Measurements from ENCODE around the gene BEST3.

Gene BEST3

DNA sequence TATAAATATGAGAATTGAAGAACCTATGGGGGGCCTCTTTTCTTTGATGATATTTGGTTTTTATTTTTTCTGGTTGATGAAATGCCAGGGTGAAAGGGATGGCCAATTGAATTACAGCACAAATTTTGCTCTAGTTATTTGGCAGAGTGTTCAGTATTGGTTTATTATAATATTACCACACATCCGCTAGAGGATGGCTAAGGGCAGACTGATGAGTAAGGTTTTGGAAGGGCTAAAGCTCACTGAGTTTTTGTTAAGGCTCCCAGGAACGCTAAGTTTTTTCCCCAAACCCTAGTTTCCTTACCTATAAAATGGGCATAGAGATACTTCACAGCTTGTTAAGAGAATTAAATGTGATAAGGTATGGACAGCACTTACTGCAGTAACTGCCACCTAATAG lies 54.1 kb downstream of the BEST3 start:
- in situ Hi-C loops (cut with MboI; ENCODE audit: low pct_unique_long_range_greater_than_20kb, low sequenced_read_pairs, unreplicated experiment): no loop called here
- no peak for DNase-seq (ENCODE audit: low spot score)
- TF ChIP-seq, protein P1, sequence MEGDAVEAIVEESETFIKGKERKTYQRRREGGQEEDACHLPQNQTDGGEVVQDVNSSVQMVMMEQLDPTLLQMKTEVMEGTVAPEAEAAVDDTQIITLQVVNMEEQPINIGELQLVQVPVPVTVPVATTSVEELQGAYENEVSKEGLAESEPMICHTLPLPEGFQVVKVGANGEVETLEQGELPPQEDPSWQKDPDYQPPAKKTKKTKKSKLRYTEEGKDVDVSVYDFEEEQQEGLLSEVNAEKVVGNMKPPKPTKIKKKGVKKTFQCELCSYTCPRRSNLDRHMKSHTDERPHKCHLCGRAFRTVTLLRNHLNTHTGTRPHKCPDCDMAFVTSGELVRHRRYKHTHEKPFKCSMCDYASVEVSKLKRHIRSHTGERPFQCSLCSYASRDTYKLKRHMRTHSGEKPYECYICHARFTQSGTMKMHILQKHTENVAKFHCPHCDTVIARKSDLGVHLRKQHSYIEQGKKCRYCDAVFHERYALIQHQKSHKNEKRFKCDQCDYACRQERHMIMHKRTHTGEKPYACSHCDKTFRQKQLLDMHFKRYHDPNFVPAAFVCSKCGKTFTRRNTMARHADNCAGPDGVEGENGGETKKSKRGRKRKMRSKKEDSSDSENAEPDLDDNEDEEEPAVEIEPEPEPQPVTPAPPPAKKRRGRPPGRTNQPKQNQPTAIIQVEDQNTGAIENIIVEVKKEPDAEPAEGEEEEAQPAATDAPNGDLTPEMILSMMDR (IDR thresholded peaks at IDR 0.05; ENCODE audit: extremely low read depth, insufficient read depth, missing control alignments): no peak

DNA sequence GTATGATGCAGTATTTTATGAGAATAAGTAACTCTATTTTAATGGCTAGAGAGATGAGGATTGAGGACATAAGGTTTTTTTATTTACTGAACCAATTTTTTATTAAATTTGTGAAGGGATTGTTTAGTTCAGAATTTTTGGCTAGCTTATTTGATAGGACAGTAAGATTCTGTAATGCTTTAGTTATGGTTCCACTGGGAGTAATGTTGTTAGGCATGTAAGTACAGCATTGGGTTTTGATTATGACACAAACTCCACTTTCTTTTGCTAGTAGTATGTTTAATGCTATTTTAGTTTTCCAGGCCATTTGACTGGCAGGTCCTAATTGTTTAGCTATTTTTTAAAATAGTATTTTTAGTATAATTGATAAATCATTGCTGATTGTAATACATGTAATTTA lies 54.6 kb downstream of the BEST3 start:
- TF ChIP-seq, protein P1 (IDR thresholded peaks at IDR 0.05; ENCODE audit: extremely low read depth, insufficient read depth, missing control alignments): no peak
- in situ Hi-C loops (cut with MboI; ENCODE audit: low pct_unique_long_range_greater_than_20kb, low sequenced_read_pairs, unreplicated experiment): no loop called here
- no peak for DNase-seq (ENCODE audit: low spot score)

DNA sequence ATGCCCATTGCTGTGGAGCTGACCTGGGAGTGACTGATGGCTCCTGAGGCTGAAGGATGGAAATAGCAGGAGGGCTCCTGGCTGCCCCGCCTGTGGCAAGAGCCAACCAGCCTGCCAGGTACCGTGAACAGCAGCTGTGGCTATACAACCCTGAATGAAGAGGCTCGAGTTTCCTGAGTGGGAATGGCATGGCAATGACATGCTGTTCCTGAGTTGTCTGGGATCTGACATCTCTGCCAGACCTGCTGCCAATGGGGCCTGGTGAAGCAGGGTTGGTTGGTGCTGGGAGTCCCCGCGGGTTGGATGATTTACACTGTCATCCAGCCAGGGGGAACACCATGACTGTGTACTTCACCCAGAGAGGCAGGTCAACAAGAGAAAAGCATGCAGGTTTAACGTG lies 56.6 kb downstream of the BEST3 start:
- TF ChIP-seq, protein P1 (IDR thresholded peaks at IDR 0.05; ENCODE audit: extremely low read depth, insufficient read depth, missing control alignments): no peak
- no peak for DNase-seq (ENCODE audit: low spot score)
- in situ Hi-C loops (cut with MboI; ENCODE audit: low pct_unique_long_range_greater_than_20kb, low sequenced_read_pairs, unreplicated experiment): no loop called here

DNA sequence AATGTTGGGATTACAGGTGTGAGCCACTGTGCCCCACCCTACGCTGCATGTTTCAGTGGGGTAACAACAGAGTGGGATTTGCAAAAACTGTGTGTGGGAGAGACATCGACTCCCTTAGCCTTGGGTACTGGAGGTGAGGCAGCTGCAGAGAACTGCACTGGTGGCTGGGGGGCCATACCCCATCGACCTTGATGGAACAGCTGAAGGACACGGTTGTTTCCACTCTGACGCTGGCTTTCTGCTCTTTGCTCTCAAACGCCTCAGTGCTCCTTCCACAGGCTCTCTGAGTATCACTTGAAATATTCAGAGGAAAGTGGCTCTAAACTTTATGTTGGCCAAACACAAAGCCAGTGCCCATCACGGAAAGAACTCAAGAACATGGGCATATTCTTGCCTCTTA lies 57.6 kb downstream of the BEST3 start:
- TF ChIP-seq, protein P1 (IDR thresholded peaks at IDR 0.05; ENCODE audit: extremely low read depth, insufficient read depth, missing control alignments): no peak
- DNase-seq (ENCODE audit: low spot score): no peak
- in situ Hi-C loops (cut with MboI; ENCODE audit: low pct_unique_long_range_greater_than_20kb, low sequenced_read_pairs, unreplicated experiment): no loop called here

DNA sequence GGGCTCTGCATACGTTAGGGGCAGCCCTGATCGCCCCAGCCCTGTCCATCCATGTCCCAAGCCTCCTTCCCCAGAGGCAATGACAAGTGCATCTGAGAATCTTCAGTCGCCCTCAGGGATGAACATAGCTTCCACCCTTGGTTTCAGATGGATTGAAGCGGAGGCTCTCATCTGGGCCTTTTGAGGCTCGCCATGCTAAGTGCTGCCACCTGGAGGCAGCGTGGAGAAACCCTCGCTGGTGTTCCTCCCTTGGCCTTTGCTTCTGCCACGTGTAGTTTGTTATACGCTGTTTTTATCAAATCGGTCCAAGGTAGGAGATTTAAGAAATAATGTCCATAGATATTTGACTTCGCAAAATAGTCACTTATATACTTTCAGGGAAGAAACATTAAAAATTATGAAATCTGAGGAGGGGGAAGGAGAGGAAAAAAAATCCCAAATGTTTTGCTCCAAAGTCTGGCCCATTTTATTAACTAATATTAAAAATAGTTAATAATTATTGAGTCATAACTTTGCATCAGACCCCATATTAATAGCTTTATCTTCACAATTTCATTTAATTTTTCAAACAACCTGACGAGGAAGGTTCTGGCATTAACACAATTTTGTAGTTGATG lies 59.6 kb downstream of the BEST3 start:
- DNase-seq (ENCODE audit: low spot score): peak; percentile 69
- TF ChIP-seq, protein P1 (IDR thresholded peaks at IDR 0.05; ENCODE audit: extremely low read depth, insufficient read depth, missing control alignments): peak; percentile 79
- in situ Hi-C loops (cut with MboI; ENCODE audit: low pct_unique_long_range_greater_than_20kb, low sequenced_read_pairs, unreplicated experiment): no loop called here

DNA sequence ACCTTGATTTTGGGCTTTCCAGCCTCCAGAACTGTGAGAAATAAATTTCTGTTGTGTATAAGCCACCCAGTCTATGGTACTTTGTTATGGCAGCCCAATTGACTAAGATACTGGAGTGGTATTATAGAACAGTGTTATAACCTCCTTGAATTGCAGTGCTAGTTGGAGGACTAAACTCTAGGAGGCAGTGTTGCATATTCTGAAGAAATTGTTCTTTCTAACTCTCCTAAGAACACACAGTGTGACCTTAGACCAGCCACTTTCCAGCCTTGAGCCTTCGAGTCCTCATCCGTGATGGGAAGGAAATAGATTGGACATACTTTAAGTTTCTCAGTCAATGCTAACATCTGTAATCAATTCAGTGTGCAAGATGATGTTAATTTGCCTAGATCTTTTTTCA lies 66.0 kb downstream of the BEST3 start:
- no peak for DNase-seq (ENCODE audit: low spot score)
- TF ChIP-seq, protein P1 (IDR thresholded peaks at IDR 0.05; ENCODE audit: extremely low read depth, insufficient read depth, missing control alignments): peak; percentile 37
- in situ Hi-C loops (cut with MboI; ENCODE audit: low pct_unique_long_range_greater_than_20kb, low sequenced_read_pairs, unreplicated experiment): no loop called here

All from GM13977 (cell line).